Thyroid gland (tissue), 4 donors: ENCODE results near the gene PSD.

Experiments used
- POLR2A ChIP-seq, 2 donors: fragments of 450-650 bp; IDR thresholded peaks; one replicate each; pipeline ENCODE4 v1.6.1; 2017; ENCODE audit warnings: antibody characterized with exemption in 2 of 2, mild to moderate bottlenecking in 2 of 2, moderate library complexity in 1 of 2
- TF ChIP-seq, protein P1 (sequence below), 6 experiments: fragments of 200-600 bp in 3 of 6; fragments of 450-650 bp in 3 of 6; sonication (generic) in 3 of 6; IDR thresholded peaks; one replicate each; pipeline ENCODE4 v1.5.1; 2016 to 2019; ENCODE audit warnings: antibody characterized with exemption in 6 of 6, mild to moderate bottlenecking in 2 of 6, inconsistent platforms in 1 of 6, moderate library complexity in 1 of 6

DNA sequence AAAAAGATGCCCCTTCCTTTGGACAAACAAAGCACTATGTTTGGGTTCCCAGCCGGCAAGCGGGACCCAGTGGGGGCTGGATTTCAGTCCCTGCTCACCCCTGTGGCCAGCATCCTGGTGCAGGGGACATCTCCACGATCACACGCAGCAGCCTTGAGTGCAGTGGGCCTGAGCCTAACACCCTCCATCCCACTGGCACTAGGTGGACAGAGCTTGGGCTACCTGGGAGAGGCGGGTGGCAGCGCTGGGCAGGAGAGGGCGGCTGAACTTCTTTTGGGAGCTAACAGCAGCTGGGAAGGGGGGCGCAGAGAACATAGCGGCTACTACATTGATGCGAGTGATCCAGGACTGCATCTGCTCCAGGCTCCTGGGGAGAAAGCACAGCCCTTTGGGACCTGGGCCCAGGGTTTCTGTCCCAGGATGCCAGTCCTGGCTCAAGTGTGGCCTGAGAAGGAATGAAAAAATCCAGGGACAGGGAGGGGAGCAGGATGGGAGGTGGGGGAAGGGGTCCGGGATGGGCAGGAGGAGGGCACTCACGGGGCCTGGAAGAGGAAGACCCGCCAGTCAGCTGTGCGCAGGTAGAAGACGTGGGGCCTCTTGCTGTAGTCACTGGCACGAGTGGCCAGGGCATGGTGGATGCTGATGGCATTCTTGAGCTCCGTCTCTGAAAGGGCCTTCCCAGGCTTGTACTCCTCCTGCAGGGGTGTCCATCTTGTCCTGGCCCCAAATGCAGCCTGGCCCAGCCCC is 14.1 kb downstream of the PSD start:
- TF ChIP-seq, protein P1, sequence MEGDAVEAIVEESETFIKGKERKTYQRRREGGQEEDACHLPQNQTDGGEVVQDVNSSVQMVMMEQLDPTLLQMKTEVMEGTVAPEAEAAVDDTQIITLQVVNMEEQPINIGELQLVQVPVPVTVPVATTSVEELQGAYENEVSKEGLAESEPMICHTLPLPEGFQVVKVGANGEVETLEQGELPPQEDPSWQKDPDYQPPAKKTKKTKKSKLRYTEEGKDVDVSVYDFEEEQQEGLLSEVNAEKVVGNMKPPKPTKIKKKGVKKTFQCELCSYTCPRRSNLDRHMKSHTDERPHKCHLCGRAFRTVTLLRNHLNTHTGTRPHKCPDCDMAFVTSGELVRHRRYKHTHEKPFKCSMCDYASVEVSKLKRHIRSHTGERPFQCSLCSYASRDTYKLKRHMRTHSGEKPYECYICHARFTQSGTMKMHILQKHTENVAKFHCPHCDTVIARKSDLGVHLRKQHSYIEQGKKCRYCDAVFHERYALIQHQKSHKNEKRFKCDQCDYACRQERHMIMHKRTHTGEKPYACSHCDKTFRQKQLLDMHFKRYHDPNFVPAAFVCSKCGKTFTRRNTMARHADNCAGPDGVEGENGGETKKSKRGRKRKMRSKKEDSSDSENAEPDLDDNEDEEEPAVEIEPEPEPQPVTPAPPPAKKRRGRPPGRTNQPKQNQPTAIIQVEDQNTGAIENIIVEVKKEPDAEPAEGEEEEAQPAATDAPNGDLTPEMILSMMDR (IDR thresholded peaks at IDR 0.05), result no peak
- no peak for TF ChIP-seq POLR2A (IDR thresholded peaks at IDR 0.05)
